HG03469 (cell line): ENCODE results near the gene SNURF.
"Not testable (repeated sequence)": the region's sequence is repeated elsewhere in the genome, so short reads cannot be mapped to it uniquely, and the experiment has no call there.

Source experiments
- ATAC-seq: cut with Tn5 transposase; IDR thresholded peaks from one replicate; pipeline ENCODE4 v1.9.1; 2021; ENCODE audit warnings: mild to moderate bottlenecking, moderate library complexity, moderate number of reproducible peaks; ENCODE audit not compliant: unreplicated experiment

The SNURF gene

GRCh38 chr15:24966364-24967103, 11.7 kb downstream of the SNURF start:
- no peak for ATAC-seq

DNA sequence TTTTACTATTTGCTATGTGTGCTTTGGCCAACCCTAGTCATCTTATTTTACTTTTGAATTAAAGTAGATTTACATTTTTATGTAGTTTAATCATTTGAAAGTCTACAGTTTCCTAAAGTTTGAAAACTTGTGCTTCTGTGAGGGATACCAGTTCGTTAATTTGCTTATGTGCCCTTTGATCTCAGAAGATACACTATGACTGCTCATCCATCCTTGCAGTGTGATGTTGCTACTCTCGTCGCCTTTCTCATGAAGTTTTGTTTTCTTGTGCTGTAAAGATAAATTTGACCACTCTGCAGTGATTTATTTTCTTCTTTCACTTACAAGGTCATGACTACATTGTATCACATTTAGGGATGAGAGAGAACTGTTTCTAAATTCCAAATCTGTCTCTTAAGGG, 16.3 kb downstream of the SNURF start:
- no peak for ATAC-seq

- no peak for ATAC-seq
Observed at GRCh38 chr15:24971772-24972171, 17.0 kb downstream of the SNURF start.

DNA sequence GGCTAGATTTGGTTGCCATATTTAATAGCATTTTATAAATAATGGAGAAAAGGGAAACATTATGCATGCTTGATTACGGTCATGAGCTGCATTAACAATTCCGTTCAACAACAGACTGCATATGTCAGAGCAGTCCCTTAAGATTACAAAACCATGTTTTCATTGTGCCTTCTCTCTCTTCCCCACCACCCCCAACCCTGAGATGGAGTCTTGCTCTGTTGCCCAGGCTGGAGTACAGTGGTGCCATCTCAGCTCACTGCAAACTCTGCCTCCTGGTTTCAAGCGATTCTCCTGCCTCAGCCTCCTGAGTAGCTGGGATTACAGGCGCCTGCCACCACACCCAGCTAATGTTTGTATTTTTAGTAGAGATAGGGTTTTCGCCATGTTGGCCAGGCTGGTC, 17.9 kb downstream of the SNURF start:
- ATAC-seq, result not testable (repeated sequence)

- no peak for ATAC-seq
Observed at GRCh38 chr15:24976932-24977331, 22.1 kb downstream of the SNURF start.

DNA sequence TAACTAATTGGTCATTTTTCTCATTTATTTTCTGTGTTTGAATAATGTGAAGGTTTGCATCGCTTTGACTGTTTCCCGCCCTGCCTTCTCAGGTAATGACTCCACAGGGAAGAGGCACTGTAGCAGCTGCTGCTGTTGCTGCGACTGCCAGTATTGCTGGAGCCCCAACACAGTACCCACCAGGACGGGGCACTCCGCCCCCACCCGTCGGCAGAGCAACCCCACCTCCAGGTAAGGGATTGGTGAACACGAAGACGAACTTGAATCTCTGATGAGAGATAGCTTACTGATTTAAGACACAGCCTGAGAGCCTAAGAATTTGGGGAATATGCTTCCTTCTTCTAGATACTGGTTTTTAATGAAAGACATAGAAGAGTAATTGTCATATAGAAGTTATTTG, 22.9 kb downstream of the SNURF start:
- ATAC-seq, result no peak

- no peak for ATAC-seq
Observed at GRCh38 chr15:24985224-24985623, 30.4 kb downstream of the SNURF start.

DNA sequence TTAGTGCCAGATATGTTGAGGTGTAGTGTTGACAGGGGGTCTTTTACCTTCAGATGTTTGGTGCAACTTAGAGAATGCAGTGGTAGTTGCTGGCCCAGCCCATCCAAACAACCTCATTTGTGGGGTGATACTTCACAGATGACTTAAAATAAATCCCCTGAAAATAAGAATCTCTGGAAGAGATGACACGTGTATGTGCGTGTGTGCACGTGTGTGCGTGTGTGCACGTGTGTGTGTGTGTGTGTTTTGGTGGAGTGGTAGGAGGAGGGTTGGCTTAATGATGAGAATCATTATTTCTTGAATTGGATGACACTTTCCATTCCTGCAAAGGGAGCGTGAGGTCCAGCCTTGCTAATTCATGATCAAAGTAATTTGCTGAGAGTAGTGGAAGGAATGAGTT, 31.9 kb downstream of the SNURF start:
- ATAC-seq, result no peak
